GM12892 (cell line): ENCODE data around the gene SELENOM.

Experiments
- DNase-seq: peaks from one replicate; pipeline ENCODE4 v3.0.0; 2011; ENCODE audit not compliant: insufficient read length
- FAIRE-seq: peaks from 2 replicates; lab custom pipeline; 2011; peaks lifted over from hg19 to GRCh38; lab: Jason Lieb, UNC
- POLR2A ChIP-seq: IDR thresholded peaks from 2 replicates; pipeline ENCODE4 v1.6.1; 2011; ENCODE audit warnings: low read depth, low read length, control low read depth
- POLR2AphosphoS5 ChIP-seq: IDR thresholded peaks from 2 replicates; pipeline ENCODE4 v1.6.1; 2011; ENCODE audit warnings: low read depth, low read length, control low read depth
- TAF1 ChIP-seq: IDR thresholded peaks from 2 replicates; pipeline ENCODE4 v1.6.1; 2011; ENCODE audit warnings: low read depth, mild to moderate bottlenecking, control low read depth, low read length, borderline replicate concordance

Gene SELENOM

GRCh38 chr22:31087744-31088215 is 19.6 kb downstream of the SELENOM start:
- FAIRE-seq (no peak), DNase-seq (no peak)
- TF ChIP-seq POLR2A, result no peak
- no peak for TF ChIP-seq POLR2AphosphoS5
- no peak for TF ChIP-seq TAF1

- FAIRE-seq (no peak), DNase-seq (peak; percentile 8)
- no peak for TF ChIP-seq POLR2A
- TF ChIP-seq POLR2AphosphoS5, result no peak
- TF ChIP-seq TAF1, result no peak
Measured at GRCh38 chr22:31086703-31087330, 20.6 kb downstream of the SELENOM start.

DNA sequence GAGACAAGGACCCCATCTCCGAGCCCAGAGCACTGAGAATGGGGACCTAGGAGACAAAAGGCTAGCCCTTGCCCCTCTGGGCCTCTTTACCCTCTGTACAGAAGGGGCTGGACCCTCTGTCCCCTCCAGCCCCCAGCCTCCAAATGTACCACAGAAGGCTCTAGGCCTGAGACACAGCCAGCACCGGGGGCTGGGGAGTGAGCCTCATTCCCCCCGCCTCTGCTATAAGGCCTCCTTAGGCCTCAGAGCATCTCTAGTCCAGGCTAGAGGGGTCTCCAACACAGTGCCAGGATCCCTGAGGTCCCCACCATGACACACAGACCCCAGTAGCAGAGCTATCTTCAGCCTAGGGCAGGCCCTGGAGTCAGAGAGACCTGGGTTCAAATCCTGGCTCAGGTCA is 21.4 kb downstream of the SELENOM start:
- FAIRE-seq (no peak), DNase-seq (no peak)
- TF ChIP-seq TAF1 (no peak), POLR2AphosphoS5 (no peak), POLR2A (no peak)

GRCh38 chr22:31085493-31085824 is 21.9 kb downstream of the SELENOM start:
- FAIRE-seq (no peak), DNase-seq (no peak)
- TF ChIP-seq POLR2AphosphoS5 (no peak), TAF1 (no peak), POLR2A (no peak)

DNA sequence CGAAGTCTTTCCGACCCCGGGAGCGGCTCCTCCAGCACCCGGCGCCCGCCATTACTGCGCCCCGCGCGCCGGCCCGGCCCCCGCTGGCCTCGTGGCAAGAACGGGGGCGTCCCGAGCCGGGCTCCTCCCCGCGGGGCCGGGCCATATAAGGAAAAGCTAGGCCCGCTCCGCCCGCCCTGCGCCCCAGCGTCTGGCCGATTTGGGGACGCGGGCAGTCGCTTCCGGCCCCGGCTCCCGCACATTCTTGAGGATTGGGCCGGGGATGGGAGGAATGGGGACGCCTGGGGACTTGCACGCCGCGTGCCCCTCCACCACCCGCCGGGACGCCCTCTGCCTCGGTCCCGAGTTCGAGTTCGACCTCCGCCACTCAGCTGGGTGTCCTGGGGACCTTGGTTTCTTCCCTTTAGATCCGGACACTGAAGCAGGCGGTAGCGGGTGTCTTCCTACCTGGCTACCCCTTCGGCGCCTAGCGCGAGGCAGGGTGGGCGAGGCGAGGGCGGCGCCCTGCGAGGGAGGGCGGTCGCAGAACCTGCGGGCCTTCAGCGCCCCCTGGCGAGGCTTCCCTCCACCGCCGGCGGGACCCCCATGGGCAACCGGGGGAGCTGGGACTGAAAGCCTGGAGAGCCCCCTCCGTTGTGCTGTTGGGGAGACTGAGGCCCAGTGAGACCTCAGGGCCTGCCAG is 22.4 kb downstream of the SELENOM start:
- peak; percentile 96 for FAIRE-seq
- DNase-seq, result peak; percentile 97
- TF ChIP-seq POLR2AphosphoS5 (peak; percentile 87), POLR2A (peak; percentile 96), TAF1 (peak; percentile 93)

DNA sequence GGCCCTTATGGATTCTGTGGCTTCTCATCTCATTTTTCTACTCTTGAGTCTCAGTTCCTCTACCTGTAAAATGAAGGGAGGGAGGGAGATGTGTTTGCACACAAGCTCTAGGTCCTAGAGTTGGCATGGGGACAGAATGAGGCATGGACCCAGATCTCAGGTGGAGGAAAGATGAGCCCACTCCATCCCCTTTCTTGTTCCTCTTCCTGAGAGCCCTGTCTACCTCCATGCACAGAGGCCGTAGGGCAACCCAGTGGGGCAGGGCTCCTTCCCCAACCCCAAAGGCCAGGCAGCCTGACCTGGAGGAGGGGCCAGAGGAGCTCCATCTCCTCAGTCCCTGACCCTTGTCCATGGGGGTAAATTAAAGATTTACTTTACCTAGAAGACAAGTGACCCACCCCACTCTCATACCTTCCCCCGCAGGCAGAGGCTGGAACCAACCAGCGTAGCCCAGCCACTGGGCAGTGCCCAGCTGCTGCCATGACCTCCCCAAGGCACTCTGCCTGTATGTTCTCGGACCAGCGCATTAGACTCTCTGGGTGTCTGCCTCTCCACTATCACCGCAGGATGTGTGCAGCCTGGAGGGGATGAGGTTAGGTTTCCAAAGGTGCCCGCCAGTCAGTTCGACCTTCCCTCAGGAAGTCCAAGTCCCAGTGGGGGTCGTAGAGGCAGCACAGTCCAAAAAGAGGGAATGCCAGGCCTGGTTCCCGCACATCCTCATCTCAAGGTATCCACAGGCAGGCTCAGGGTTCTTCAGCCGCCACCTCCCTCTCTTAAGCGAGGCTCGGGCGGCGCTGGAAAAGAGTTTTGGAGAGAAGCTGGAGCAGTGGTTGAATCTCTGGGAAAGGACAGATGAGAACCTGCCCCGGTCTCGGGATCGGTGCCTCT is 23.2 kb downstream of the SELENOM start:
- TF ChIP-seq POLR2A, result no peak
- TF ChIP-seq TAF1, result no peak
- TF ChIP-seq POLR2AphosphoS5, result no peak; the same call in 1 of the 2 replicates
- FAIRE-seq, result no peak
- DNase-seq, result peak; percentile 40

GRCh38 chr22:31083377-31083768 is 24.0 kb downstream of the SELENOM start:
- TF ChIP-seq TAF1 (no peak), POLR2A (no peak), POLR2AphosphoS5 (no peak)
- DNase-seq, result no peak
- FAIRE-seq, result no peak

- FAIRE-seq, result no peak
- DNase-seq, result peak; percentile 11
- TF ChIP-seq POLR2A (no peak), POLR2AphosphoS5 (no peak), TAF1 (no peak)
Measured at GRCh38 chr22:31082606-31083376, 24.6 kb downstream of the SELENOM start.

- no peak for DNase-seq
- FAIRE-seq, result peak; percentile 60
- no peak for TF ChIP-seq POLR2AphosphoS5
- TF ChIP-seq POLR2A, result no peak
- TF ChIP-seq TAF1, result no peak
Measured at GRCh38 chr22:31081963-31082605, 25.3 kb downstream of the SELENOM start.

DNA sequence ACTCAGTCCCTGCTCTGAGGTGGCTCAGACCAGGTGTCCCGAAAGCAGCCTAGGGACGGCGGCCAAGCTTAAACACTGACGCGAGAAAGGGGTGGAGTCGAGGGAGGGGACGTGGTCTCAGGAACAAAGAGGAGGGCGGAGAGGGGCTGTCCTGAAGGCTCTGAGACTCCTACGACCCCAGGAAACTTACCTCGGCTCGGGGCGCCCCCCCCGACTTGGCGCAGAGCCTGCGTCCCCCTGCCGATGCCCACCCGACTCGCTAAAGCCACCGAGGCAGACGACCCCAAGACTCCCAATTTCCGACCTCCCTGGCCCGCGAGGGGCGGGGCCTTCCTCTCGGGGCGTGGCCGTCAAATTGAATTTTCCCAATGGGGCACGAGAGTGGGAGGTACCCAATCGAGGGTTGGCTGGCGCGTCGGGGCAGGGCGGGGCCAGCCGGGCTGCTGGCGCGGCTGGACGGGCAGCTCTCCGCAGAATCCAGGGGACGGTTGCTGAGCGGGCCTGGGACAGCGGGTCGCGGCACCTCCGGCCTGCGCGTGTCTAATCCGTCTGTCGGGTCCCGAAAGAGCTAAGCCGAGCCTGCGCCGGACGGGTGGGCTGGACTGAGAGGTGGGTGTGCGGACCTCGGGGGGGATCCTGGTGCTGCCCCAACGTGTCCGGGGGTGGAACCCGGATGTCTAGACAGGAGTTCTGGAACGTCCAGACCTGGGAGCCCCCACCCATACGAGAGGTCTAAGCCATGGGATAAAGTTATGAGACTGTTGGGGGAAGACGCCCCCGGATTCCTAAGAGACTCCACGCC is 26.3 kb downstream of the SELENOM start, which contains the start of gene SMTN:
TSS of gene SMTN (plus strand) at position 471 of the 802 bp plus-strand sequence. CDS start 1,941 bp downstream, outside the sequence.
- DNase-seq (peak; percentile 86), FAIRE-seq (peak; percentile 99)
- TF ChIP-seq POLR2AphosphoS5 (peak; percentile 72), TAF1 (peak; percentile 67; the same call in 1 of the 2 replicates), POLR2A (peak; percentile 83)
